GM18868 (cell line): ENCODE data around the gene GADL1.

Experiments used
- ATAC-seq: cut with Tn5 transposase; IDR thresholded peaks from one replicate; pipeline ENCODE4 v1.9.1; 2021; ENCODE audit warnings: mild to moderate bottlenecking, moderate library complexity; ENCODE audit not compliant: unreplicated experiment

GADL1 gene

GRCh38 chr3:30700702-30701321 is 193.6 kb downstream of the GADL1 start:
- no peak for ATAC-seq

DNA sequence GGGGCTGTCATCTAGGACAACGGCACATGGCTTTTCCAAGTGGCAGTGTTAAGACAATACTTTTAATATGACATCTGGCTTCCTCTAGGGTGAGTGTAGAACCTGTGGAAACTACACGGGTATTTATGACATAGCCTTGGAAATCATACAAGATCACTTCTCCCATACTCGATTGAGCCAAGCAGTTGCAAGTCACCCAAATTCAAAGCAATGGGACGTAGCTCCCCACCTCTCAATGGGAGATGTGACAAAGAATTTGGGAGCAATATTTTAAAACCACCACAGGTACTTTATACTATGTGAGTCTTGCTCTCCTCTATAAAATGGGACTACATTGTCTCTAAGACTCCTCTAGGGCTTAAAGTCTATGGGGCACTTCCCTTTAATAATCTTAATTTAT is 194.5 kb downstream of the GADL1 start:
- ATAC-seq, result no peak

DNA sequence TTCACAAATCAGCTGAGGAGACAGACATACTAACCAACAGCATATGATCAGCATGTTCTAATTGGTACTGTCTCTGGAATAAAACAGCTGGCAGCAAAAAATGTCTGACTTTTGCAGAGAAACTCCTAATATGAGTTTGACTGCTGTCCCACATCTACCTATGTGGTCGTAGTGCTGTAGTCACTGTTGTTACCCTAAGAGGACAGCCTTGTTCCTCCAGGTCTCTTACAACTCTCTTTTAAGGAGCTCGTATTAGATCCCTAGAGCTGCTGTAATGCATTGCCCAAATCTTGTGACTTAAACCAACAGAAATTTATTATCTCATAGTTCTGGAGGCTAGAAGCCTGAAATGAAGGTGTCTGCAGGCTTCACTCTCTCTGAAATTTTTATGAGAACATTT is 195.9 kb downstream of the GADL1 start:
- ATAC-seq, result no peak

DNA sequence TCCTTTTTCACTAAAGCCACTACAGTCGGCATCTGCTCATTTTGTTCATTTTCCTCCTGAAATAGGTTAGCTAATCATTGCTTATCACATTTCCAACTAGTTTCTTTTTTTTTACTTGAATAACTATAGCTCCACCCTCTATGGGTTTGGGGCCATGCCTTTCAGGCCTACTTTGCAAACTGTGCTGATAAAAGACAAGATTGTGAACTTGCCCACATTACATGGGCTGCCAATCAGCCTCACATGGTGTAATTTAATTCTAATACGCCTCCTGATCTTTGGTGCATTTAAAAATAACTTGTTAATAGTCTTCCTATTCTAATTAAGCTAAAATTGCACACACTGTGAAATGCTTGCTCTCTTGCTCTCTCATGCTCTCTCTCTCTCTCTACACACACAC is 197.6 kb downstream of the GADL1 start:
- ATAC-seq, result no peak

DNA sequence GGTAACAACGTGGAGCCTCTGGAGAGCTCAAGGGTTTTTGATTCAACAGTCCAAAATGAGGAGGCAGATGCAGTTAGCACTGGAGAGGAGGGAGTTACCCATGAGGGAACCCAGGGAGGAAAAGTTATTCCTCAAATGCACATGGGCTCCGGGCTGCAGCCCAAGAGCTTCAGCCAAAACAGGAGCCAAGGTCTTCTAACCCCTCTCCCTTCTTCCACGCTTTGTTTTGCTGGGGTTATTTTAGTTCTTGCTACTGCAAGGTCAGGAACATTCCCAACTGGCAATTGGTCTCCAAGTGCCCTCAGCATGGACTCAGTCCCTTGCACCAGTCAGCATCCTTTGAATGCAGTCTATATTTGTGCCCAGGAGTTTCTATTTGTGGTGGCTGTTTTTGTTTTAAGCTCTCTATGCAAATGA is 198.1 kb downstream of the GADL1 start:
- ATAC-seq, result no peak

- no peak for ATAC-seq
Observed at GRCh38 chr3:30695302-30696061, 199.0 kb downstream of the GADL1 start.

- no peak for ATAC-seq
Observed at GRCh38 chr3:30694668-30695067, 199.8 kb downstream of the GADL1 start.

GRCh38 chr3:30694148-30694547 is 200.3 kb downstream of the GADL1 start:
- ATAC-seq, result no peak

DNA sequence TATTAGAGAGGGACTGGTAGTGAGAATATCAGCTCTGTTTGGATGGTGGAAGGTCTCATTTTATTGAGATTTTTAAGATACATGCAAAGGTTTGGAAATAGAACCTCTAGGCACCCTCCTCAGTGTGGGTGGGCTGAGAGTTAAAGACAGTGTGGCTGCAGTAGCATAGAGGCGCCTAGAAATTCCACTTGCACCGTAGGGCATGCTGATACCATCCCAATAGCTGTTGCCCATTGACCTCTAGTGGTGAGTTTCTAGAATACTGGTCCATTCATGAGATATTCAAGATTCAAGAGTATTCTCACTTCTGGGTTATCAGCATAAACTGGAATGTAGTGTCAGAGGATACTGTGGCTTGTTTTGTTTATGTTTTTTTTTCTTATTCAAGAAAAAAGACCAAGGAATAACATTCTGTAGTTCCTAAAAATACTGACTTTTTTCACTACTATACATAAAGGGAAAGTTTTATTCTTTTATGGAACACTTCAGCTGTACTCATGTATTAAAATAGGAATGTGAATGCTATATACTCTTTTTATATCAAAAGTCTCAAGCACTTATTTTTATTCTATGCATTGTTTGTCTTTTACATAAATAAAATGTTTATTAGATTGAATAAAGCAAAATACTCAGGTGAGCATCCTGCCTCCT is 200.9 kb downstream of the GADL1 start:
- ATAC-seq, result peak; percentile 94

GRCh38 chr3:30692498-30693130 is 201.8 kb downstream of the GADL1 start:
- no peak for ATAC-seq

- no peak for ATAC-seq
Observed at GRCh38 chr3:30691944-30692343, 202.5 kb downstream of the GADL1 start.

DNA sequence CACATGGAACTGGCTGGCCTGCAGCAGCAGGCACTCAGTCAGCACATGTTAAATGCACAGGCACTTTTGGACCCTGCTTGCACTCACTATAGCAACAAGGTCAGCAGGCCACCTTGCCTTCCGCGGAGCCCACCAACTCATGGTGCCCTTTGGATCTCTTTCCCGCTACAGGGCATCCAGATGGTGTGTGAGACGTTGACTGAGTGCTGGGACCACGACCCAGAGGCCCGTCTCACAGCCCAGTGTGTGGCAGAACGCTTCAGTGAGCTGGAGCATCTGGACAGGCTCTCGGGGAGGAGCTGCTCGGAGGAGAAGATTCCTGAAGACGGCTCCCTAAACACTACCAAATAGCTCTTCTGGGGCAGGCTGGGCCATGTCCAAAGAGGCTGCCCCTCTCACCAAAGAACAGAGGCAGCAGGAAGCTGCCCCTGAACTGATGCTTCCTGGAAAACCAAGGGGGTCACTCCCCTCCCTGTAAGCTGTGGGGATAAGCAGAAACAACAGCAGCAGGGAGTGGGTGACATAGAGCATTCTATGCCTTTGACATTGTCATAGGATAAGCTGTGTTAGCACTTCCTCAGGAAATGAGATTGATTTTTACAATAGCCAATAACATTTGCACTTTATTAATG is 203.1 kb downstream of the GADL1 start:
- ATAC-seq, result no peak

- no peak for ATAC-seq
Observed at GRCh38 chr3:30690199-30690598, 204.3 kb downstream of the GADL1 start.

GRCh38 chr3:30688776-30689641 is 205.5 kb downstream of the GADL1 start:
- ATAC-seq, result peak; percentile 34

- no peak for ATAC-seq
Observed at GRCh38 chr3:30687930-30688570, 206.4 kb downstream of the GADL1 start.

- ATAC-seq, result no peak
Observed at GRCh38 chr3:30686799-30687198, 207.7 kb downstream of the GADL1 start.

DNA sequence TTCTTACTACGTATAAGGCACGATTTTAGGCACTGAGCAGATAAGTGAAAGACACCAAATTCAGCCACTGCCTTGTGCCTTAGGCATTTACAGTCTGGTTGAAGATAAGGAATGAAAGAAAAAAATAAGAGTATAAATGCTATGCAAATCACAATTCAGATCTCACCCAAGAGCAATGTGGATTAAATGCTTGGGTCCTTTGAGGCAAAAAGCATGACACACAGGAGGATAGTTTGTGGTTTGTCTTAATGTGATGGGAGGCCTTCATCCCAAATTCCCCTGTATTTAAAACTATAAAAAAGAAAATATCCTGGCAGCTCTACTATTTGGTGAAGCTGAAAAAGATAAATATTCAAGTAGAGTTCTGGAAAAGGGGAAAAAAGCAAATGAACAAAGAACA is 208.3 kb downstream of the GADL1 start:
- no peak for ATAC-seq

DNA sequence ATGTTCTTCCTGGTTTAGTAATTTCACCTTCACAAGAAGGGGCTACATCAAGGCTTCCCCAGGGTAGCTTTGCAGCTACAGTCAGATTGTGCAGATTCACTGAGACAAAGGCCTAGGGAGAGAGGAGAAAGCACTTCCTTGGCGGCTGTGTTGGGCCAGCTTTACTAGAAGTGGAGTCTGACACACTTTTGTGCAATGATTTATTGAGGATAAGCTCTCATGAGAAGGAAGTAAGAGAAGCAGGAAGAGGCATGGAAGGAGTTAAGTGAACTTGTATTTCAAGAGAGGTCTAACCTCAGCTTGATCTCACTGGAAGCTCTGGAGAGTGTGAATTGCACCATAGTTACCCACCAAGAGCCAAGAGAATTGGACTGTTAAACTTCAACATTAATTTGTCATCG is 209.2 kb downstream of the GADL1 start:
- ATAC-seq, result no peak

DNA sequence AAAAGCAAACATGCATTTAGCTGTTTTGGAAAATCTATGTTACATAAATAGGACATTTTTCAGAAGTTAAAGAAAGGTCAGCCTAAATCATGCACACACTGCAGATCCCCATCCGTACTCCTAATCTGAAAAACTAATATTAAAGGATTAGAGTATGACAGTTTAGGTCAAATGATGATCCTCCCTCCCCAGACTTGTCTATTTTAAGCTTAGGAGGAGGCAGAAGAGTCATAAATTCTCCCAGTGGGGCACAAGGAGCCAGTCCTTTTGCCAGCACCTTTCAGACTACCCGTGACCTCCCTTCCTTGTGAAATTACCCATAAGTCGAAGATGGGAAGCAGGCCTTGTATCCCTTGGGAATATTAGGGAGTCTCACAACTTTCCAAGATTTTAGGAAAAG is 210.1 kb downstream of the GADL1 start:
- ATAC-seq, result no peak

DNA sequence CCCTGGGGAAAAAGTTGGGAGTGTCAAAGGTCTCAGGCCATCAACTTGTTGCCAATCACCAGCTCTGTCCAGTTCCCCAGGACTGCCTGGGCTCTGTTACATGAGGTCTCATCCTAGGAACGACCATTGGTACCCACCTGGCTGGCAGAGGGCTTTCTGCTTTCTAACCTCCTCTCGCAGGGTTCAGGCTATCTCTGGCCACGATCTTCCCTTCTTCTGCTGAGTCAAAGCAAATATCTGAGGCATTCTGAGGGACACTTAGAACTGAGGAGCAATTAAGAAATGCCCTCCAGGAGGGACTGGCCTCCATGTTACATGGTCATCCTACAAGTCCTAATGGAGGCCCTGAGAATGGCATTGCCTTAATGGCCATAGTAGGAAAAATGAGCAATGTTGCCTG is 210.7 kb downstream of the GADL1 start:
- ATAC-seq, result no peak
